H9 (cell line): ENCODE data around the gene MYOZ2. TPM values are rescaled to one million over a fixed set of nuclear protein-coding genes. Genes with fewer than 3 reads are reported as not detected.

Source experiments
- DNase-seq: peaks from one replicate; pipeline ENCODE4 v3.0.0-alpha.2; 2017
- H2AFZ ChIP-seq: one replicate; pipeline ENCODE4 v1.6.1; 2013; ENCODE audit warnings: mild to moderate bottlenecking, low read length, control low read depth, moderate library complexity
- H2AK5ac ChIP-seq: 2 replicates; pipeline ENCODE4 v1.6.1; 2013; ENCODE audit warnings: low read length, control low read depth, mixed read lengths; ENCODE audit not compliant: insufficient read length
- H2BK120ac ChIP-seq: one replicate; pipeline ENCODE4 v1.6.1; 2013; ENCODE audit warnings: low read depth, mild to moderate bottlenecking, low read length, control low read depth, inconsistent platforms; ENCODE audit not compliant: poor library complexity, severe bottlenecking
- H2BK12ac ChIP-seq: 2 replicates; pipeline ENCODE4 v1.6.1; 2013; ENCODE audit warnings: low read length, control low read depth, mixed read lengths, low read depth; ENCODE audit not compliant: insufficient read length
- H2BK15ac ChIP-seq: 2 replicates; pipeline ENCODE4 v1.6.1; 2013; ENCODE audit warnings: low read depth, low read length, control low read depth
- H2BK20ac ChIP-seq: one replicate; pipeline ENCODE4 v1.6.1; 2013; ENCODE audit warnings: low read depth, mild to moderate bottlenecking, low read length, control low read depth, inconsistent platforms; ENCODE audit not compliant: poor library complexity, severe bottlenecking
- H2BK5ac ChIP-seq: 2 replicates; pipeline ENCODE4 v1.6.1; 2013; ENCODE audit warnings: low read length, control low read depth, mixed read lengths; ENCODE audit not compliant: insufficient read length
- H3K14ac ChIP-seq: 2 replicates; pipeline ENCODE4 v1.6.1; 2013; ENCODE audit warnings: low read length, control low read depth; ENCODE audit not compliant: insufficient read depth
- H3K18ac ChIP-seq: 2 replicates; pipeline ENCODE4 v1.6.1; 2013; ENCODE audit warnings: low read depth, mild to moderate bottlenecking, mixed read lengths, low read length, control low read depth; ENCODE audit not compliant: insufficient read length
- H3K23ac ChIP-seq: 2 replicates; pipeline ENCODE4 v1.6.1; 2013; ENCODE audit warnings: low read length, control low read depth, mixed read lengths, low read depth; ENCODE audit not compliant: insufficient read length
- H3K23me2 ChIP-seq: 2 replicates; pipeline ENCODE4 v1.6.1; 2013; ENCODE audit warnings: low read depth, mild to moderate bottlenecking, mixed read lengths, low read length, control low read depth; ENCODE audit not compliant: insufficient read length, poor library complexity, severe bottlenecking
- H3K27ac ChIP-seq: 2 replicates; pipeline ENCODE4 v1.5.1; 2013; ENCODE audit warnings: low read length, control low read depth, mixed read lengths, low read depth; ENCODE audit not compliant: insufficient read length
- H3K27me3 ChIP-seq: 2 replicates; pipeline ENCODE4 v1.6.1; 2013; ENCODE audit warnings: low read length, control low read depth, inconsistent platforms; ENCODE audit not compliant: insufficient read depth
- H3K4ac ChIP-seq: 2 replicates; pipeline ENCODE4 v1.6.1; 2013; ENCODE audit warnings: low read depth, mild to moderate bottlenecking, control low read depth, inconsistent platforms, low read length, moderate library complexity
- H3K4me1 ChIP-seq: 2 replicates; pipeline ENCODE4 v1.6.1; 2013; ENCODE audit warnings: low read length, control low read depth, inconsistent platforms; ENCODE audit not compliant: insufficient read depth
- H3K4me2 ChIP-seq: 2 replicates; pipeline ENCODE4 v1.6.1; 2013; ENCODE audit warnings: low read length, control low read depth, mixed read lengths; ENCODE audit not compliant: insufficient read length, insufficient read depth
- H3K56ac ChIP-seq: 2 replicates; pipeline ENCODE4 v1.6.1; 2013; ENCODE audit warnings: low read depth, mild to moderate bottlenecking, mixed read lengths, low read length, control low read depth; ENCODE audit not compliant: insufficient read length
- H3K79me1 ChIP-seq: 2 replicates; pipeline ENCODE4 v1.6.1; 2013; ENCODE audit warnings: low read depth, mild to moderate bottlenecking, moderate library complexity, low read length, control low read depth, inconsistent platforms; ENCODE audit not compliant: insufficient read depth, poor library complexity, severe bottlenecking
- H3K79me2 ChIP-seq: 2 replicates; pipeline ENCODE4 v1.6.1; 2013; ENCODE audit warnings: low read length, control low read depth, inconsistent platforms; ENCODE audit not compliant: insufficient read depth
- H3K9ac ChIP-seq: 2 replicates; pipeline ENCODE4 v1.6.1; 2013; ENCODE audit warnings: low read length, control low read depth, mixed read lengths; ENCODE audit not compliant: insufficient read length; ENCODE audit errors: extremely low read depth
- H3K9me3 ChIP-seq: one replicate; pipeline ENCODE4 v1.6.1; 2013; ENCODE audit warnings: low read depth, low read length, inconsistent platforms; ENCODE audit not compliant: control insufficient read depth
- H3T11ph ChIP-seq: one replicate; pipeline ENCODE4 v1.6.1; 2013; ENCODE audit warnings: mild to moderate bottlenecking, low read length, control low read depth, inconsistent platforms
- H4K20me1 ChIP-seq: one replicate; pipeline ENCODE4 v1.6.1; 2013; ENCODE audit not compliant: control insufficient read depth, insufficient read length, insufficient read depth
- H4K5ac ChIP-seq: 2 replicates; pipeline ENCODE4 v1.6.1; 2013; ENCODE audit warnings: low read depth, mild to moderate bottlenecking, mixed read lengths, low read length, control low read depth; ENCODE audit not compliant: insufficient read length
- H4K8ac ChIP-seq: replicated peaks from 2 replicates; pipeline ENCODE4 v1.6.1; 2013; ENCODE audit warnings: low read length, control low read depth, mixed read lengths, low read depth; ENCODE audit not compliant: insufficient read length
- H4K91ac ChIP-seq: 2 replicates; pipeline ENCODE4 v1.6.1; 2013; ENCODE audit warnings: low read depth, mild to moderate bottlenecking, moderate library complexity, mixed read lengths, low read length, control low read depth; ENCODE audit not compliant: insufficient read length
- H3K27ac Mint-ChIP-seq, 3 experiments: 2 replicates in 2 of 3; 3 replicates in 1 of 3; pipeline ENCODE4 v1.8.0; 2020 to 2021; ENCODE audit warnings: mixed read lengths in 3 of 3, mild to moderate bottlenecking in 1 of 3, moderate library complexity in 1 of 3
- H3K27me3 Mint-ChIP-seq: 2 replicates; pipeline ENCODE4 v1.8.0; 2021; ENCODE audit warnings: low read depth, mild to moderate bottlenecking, moderate library complexity, mixed read lengths
- H3K36me3 Mint-ChIP-seq, 3 experiments: 2 replicates in 2 of 3; 3 replicates in 1 of 3; pipeline ENCODE4 v1.8.0; 2020 to 2021; ENCODE audit warnings: low read depth in 3 of 3, mixed read lengths in 3 of 3; ENCODE audit not compliant: insufficient read depth in 1 of 3
- H3K4me1 Mint-ChIP-seq, 2 experiments: 2 replicates each; pipeline ENCODE4 v1.8.0; 2020; ENCODE audit warnings: mixed read lengths in 2 of 2
- H3K4me3 Mint-ChIP-seq, 2 experiments: 2 replicates in 1 of 2; 3 replicates in 1 of 2; pipeline ENCODE4 v1.8.0; 2020 to 2021; ENCODE audit warnings: mild to moderate bottlenecking in 2 of 2, mixed read lengths in 2 of 2, moderate library complexity in 1 of 2
- H3K9me3 Mint-ChIP-seq, 2 experiments: 2 replicates in 1 of 2; 3 replicates in 1 of 2; pipeline ENCODE4 v1.8.0; 2020; ENCODE audit warnings: mild to moderate bottlenecking in 2 of 2, mixed read lengths in 2 of 2, moderate library complexity in 1 of 2
- CTCF ChIP-seq: fragments of 200-600 bp; sonication (generic); conservative IDR thresholded peaks from 3 replicates; pipeline ENCODE4 v1.8.0; 2021; ENCODE audit warnings: antibody characterized with exemption, mild to moderate bottlenecking
- WGBS: extraction: QIAGEN DNeasy Blood & Tissue Kit; methylation state at CpG from one replicate; pipeline ENCODE4 v1.1.7; 2013; ENCODE audit warnings: missing lambda C conversion rate, low lambda C conversion rate, mixed read lengths; ENCODE audit not compliant: insufficient read length; ENCODE audit errors: extremely low coverage; 5-methylcytosine and 5-hydroxymethylcytosine counted together
- total RNA-seq: library from RNA; stranded (reverse); gene quantifications from 2 replicates; pipeline ENCODE4 v1.2.1, GENCODE V29; 2021

MYOZ2 gene
- total RNA-seq, 1 experiment from 2014 or later: not detected

GRCh38 chr4:119128148-119128547 lies 7.5 kb upstream of the MYOZ2 start:
- WGBS: no CpG with 5 or more reads among the region's 3 CpGs
- H3K9me3 Mint-ChIP-seq: no peaks in the 10 kb centered on the region

More at GRCh38 chr4:119128148-119128547, 7.5 kb upstream of the MYOZ2 start:
- H2BK20ac ChIP-seq: no peak overlapping the region
- H3K4me2 ChIP-seq: no peak overlapping the region
- Mint-ChIP-seq H3K27ac (no peak overlapping the region), H3K4me3 (no peak overlapping the region), H3K36me3 (no peaks in the 10 kb centered on the region), H3K27me3 (no peaks in the 10 kb centered on the region), H3K4me1 (peaks cover 4 to 6% of the 10 kb centered on the region in 2 experiments)
- H3K79me2 ChIP-seq: no peaks in the 10 kb centered on the region
- H3K4me1 ChIP-seq: no peaks in the 10 kb centered on the region
- H3T11ph ChIP-seq: no peak overlapping the region
- H2BK5ac ChIP-seq: no peak overlapping the region
- no peak overlapping the region for H3K4ac ChIP-seq
- no peak overlapping the region for H2AFZ ChIP-seq
- H2BK120ac ChIP-seq: no peak overlapping the region
- H3K27me3 ChIP-seq: no peaks in the 10 kb centered on the region
- H4K91ac ChIP-seq: no peak overlapping the region
- DNase-seq: no peak
- no peak overlapping the region for H2AK5ac ChIP-seq
- no peaks in the 10 kb centered on the region for H3K79me1 ChIP-seq
- no peak overlapping the region for H3K14ac ChIP-seq
- TF ChIP-seq CTCF: no peak
- no peak overlapping the region for H2BK12ac ChIP-seq
- no peak overlapping the region for H4K5ac ChIP-seq
- no peaks in the 10 kb centered on the region for H4K20me1 ChIP-seq
- no peak overlapping the region for H3K27ac ChIP-seq
- H3K9ac ChIP-seq: no peak overlapping the region
- H3K23ac ChIP-seq: no peak overlapping the region
- no peaks in the 10 kb centered on the region for H3K23me2 ChIP-seq
- no peak overlapping the region for H3K18ac ChIP-seq
- no peaks in the 10 kb centered on the region for H3K9me3 ChIP-seq
- H3K56ac ChIP-seq: no peak overlapping the region
- no peak overlapping the region for H2BK15ac ChIP-seq
- no peak overlapping the region for H4K8ac ChIP-seq
